Heart right ventricle (tissue), 16 donors: ENCODE data around the gene ADRA2A. TPM values are rescaled to one million over a fixed set of nuclear protein-coding genes. Genes with fewer than 3 reads are reported as not detected.

Experiments used
- ATAC-seq, 8 donors: fragments of 200-7000 bp; cut with Tn5 transposase; one replicate each; pipeline ENCODE4 v1.9.1; 2020; ENCODE audit warnings: mild to moderate bottlenecking in 8 of 8, moderate library complexity in 8 of 8, moderate number of reproducible peaks in 1 of 8
- DNase-seq, 2 donors: peaks; one replicate each; pipeline ENCODE4 v3.0.0-alpha.2; 2020
- H3K27ac ChIP-seq, 10 donors: fragments of 200-600 bp; sonication (generic) in 2 of 10; one replicate each; pipeline versions ENCODE4 v1.5.0 to v1.8.0; 2020 to 2022; ENCODE audit warnings: mild to moderate bottlenecking in 3 of 10
- H3K27me3 ChIP-seq, 7 donors: fragments of 200-600 bp; one replicate each; pipeline ENCODE4 v1.8.0; 2021 to 2022; ENCODE audit warnings: mild to moderate bottlenecking in 2 of 7
- H3K36me3 ChIP-seq, 9 donors: fragments of 200-600 bp; sonication (generic) in 1 of 9; one replicate each; pipeline versions ENCODE4 v1.5.0 to v1.8.0; 2020 to 2022; ENCODE audit warnings: mild to moderate bottlenecking in 2 of 9
- H3K4me1 ChIP-seq, 9 donors: fragments of 200-600 bp; sonication (generic) in 1 of 9; one replicate each; pipeline versions ENCODE4 v1.5.0 to v1.8.0; 2020 to 2022; ENCODE audit warnings: mild to moderate bottlenecking in 4 of 9
- H3K4me3 ChIP-seq, 10 donors: fragments of 200-600 bp; sonication (generic) in 2 of 10; one replicate each; pipeline versions ENCODE4 v1.5.0 to v1.8.0; 2020 to 2022; ENCODE audit warnings: mild to moderate bottlenecking in 7 of 10, moderate library complexity in 2 of 10
- H3K9me3 ChIP-seq, 11 donors: fragments of 200-600 bp in 10 of 11; sonication (generic) in 2 of 11; one replicate each; pipeline versions ENCODE4 v1.5.0 to v1.8.0; 2013 to 2022; ENCODE audit warnings: mild to moderate bottlenecking in 2 of 11, control low read depth in 1 of 11, moderate library complexity in 1 of 11
- WGBS, 2 donors: extraction: QIAGEN DNeasy Blood & Tissue Kit; methylation state at CpG; one replicate each; pipeline ENCODE4 v1.1.7; 2013; ENCODE audit warnings: inconsistent platforms in 1 of 2; 5-methylcytosine and 5-hydroxymethylcytosine counted together
- intact Hi-C, 10 donors: fragments of 100-400 bp; cut with DNase I; formaldehyde crosslinking; loops; one replicate each; pipeline versions ENCODE4 v1.11.1 to v1.14.2; 2022
- polyA plus RNA-seq, 2 donors: library from polyadenylated mRNA; stranded (reverse); fragments of 200-250 nt; gene quantifications; one replicate each; pipeline ENCODE4 v1.2.3, GENCODE V29; 2013
- total RNA-seq, 10 donors: library from RNA; stranded (reverse); fragmentation: NEBNext Ultra II Directional in 3 of 10; extraction: Animal tissue kit (Norgen Biotek cat#: 25700) in 3 of 10; gene quantifications; one replicate each; pipeline versions ENCODE4 v1.2.1 to v1.2.4, GENCODE V29; 2021 to 2023
- TF ChIP-seq, protein P1 (sequence below), 9 donors: fragments of 200-600 bp; sonication (generic) in 2 of 9; IDR thresholded peaks; one replicate each; pipeline versions ENCODE4 v1.5.0 to v1.8.0; 2021 to 2022; ENCODE audit warnings: antibody characterized with exemption in 9 of 9, mild to moderate bottlenecking in 5 of 9, moderate library complexity in 1 of 9
- donor health status: Arrhythmogenic right ventricular cardiomyopathy.
- donor health status: ischemic (EF 13 %, LVEDD 7.1; RV severe dilation, severe dysfunction).
- donor health status: healthy with polysubstance abuse.
- donor health status: DM: no; HTN: yes; CAD: no.
- donor health status: DM: no; HTN: no; CAD: no.
- donor health status: ischemic (EF 25% LVEDD 6.9; RV normal size, moderate dysfunction).
- donor health status: ischemic (EF 25% LVEDD 5.7; RV mildly dilated, moderate dysfunction).
- donor health status: healthy.
- donor health status: DM: yes; HTN: yes; CAD: no.
- donor health status: Ischemic cardiomyopathy.
- donor health status: ischemic (EF 35%, LVEDD 5.7; RV mildly dilated, moderate dysfunction).
- donor health status: nonischemic (EF 11% LVEDD 7.7; RV severe dilation, severe dysfunction).
- donor health status: DM: yes; HTN: yes; CAD: no.
- donor health status: PGD.
- donor health status: ischemic (EF 29% LVEDD 5.4; RV normal size, mild dysfunction).
- donor health status: nonischemic (EF 23%, LVEDD 6.1; RV moderate dilation, normal function).

Gene ADRA2A
- total and polyA plus RNA-seq, 12 donors, result 0.29 to 1.4 (median 0.66) TPM

DNA sequence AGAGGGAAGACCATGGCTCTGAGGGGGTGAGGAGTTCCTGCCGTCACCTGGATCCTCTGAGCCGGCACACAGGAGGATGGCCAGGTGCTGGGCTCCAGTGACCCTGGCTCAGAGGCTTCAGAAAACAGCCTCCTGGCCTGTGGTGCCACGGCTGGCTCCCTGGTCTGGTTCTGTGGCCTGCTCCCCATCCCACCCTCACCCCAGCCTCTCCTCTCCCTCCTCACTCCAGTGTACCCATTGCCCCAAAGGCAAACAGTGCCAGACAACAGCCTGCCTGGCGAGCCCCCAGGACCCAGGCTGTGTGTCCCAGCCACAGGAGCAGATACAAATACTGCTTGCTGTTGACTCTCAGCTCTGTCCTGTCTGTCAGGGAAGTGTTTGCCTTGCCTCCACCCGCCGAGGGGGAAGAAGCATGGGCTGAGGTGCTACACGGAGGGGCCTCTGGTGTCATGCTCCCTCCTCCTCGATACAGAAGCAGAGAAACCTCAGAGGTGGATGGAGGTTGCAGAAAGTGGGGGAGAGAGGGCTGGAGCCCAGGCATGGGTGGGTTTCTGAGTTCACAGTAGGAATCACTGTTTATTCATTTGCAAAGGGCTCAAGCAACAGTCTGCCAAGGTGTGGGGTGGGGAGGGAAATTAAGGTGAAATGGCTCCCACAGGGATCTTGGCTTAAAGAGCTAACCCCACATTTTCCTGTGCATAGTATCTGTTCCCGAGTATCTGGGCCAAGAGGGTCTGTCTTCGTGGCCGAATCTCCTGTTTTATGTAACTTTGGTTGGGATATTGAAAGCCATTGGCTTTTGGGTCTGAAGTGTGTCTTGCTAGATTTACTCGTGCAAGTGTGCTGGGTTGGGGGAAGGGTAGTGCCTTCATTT is 5.5 kb downstream of the ADRA2A start:
- no peaks in the 10 kb centered on the region for H3K9me3 ChIP-seq
- 58 to 59% methylated on average over 12 of the region's 12 CpGs for WGBS, 2 donors
- ATAC-seq (no peak), DNase-seq (no peak)
- intact Hi-C loops, result no loop called here
- peaks cover 14 to 40% (median 25%) of the 10 kb centered on the region in 7 donors for H3K27me3 ChIP-seq
- no peaks in the 10 kb centered on the region for H3K36me3 ChIP-seq
- peaks cover 0 to 18% (median 11%) of the 10 kb centered on the region in 9 donors for H3K4me1 ChIP-seq
- TF ChIP-seq, protein P1, sequence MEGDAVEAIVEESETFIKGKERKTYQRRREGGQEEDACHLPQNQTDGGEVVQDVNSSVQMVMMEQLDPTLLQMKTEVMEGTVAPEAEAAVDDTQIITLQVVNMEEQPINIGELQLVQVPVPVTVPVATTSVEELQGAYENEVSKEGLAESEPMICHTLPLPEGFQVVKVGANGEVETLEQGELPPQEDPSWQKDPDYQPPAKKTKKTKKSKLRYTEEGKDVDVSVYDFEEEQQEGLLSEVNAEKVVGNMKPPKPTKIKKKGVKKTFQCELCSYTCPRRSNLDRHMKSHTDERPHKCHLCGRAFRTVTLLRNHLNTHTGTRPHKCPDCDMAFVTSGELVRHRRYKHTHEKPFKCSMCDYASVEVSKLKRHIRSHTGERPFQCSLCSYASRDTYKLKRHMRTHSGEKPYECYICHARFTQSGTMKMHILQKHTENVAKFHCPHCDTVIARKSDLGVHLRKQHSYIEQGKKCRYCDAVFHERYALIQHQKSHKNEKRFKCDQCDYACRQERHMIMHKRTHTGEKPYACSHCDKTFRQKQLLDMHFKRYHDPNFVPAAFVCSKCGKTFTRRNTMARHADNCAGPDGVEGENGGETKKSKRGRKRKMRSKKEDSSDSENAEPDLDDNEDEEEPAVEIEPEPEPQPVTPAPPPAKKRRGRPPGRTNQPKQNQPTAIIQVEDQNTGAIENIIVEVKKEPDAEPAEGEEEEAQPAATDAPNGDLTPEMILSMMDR (IDR thresholded peaks at IDR 0.05), result no peak
- no peak overlapping the region for H3K4me3 ChIP-seq
- no peak overlapping the region for H3K27ac ChIP-seq

DNA sequence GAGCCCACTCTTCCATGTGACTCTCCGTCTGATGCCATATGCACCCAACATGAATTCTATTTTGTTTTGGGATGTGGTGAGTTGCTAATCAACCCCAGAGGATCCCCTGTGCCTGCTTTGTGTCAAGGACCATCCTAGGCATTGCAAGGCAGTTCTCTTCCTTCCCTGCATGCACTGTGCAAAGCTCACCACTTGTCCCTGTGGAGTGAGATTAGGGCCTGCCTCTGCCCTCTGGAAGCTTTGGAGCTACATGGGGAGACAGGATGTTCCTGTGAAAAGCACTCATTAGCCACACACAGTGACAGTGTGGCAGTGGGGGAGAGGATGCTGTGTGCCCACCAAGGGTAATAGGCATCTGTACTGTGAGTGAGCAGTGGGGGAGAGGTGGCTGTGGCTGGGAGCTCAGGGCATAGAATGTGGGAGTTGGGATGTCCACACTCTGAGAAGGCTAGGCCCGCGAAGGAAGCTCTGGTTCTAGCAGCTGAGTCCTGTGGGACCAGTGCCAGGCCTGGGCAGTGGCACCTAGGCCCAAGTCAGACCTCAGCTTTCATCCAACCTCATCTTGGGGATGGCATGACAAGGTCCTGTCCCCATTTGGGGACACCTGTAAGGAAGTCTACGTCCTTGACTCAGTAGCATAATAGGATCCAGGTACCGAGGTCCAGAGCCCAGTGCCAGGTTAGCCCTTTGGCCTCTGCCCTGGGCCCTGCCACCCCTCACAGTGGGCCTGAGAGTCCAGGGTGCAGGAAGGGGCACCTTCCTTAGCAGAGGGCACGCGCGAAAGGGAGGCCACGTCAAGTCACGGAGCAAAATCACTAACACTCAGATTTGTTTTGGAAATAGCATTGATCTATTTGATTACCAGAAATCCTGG is 6.6 kb downstream of the ADRA2A start:
- no peak overlapping the region for H3K27ac ChIP-seq
- H3K4me3 ChIP-seq, result no peak overlapping the region
- H3K9me3 ChIP-seq, result no peaks in the 10 kb centered on the region
- DNase-seq, result no peak
- TF ChIP-seq, protein P1 (IDR thresholded peaks at IDR 0.05), result no peak
- no peak for ATAC-seq
- intact Hi-C loops, result no loop called here
- WGBS, 2 donors, result 94% methylated on average over 10 of the region's 10 CpGs
- peaks cover 0 to 7% (median 0%) of the 10 kb centered on the region in 9 donors for H3K4me1 ChIP-seq
- H3K36me3 ChIP-seq, result no peaks in the 10 kb centered on the region
- H3K27me3 ChIP-seq, result peaks cover 4 to 28% (median 13%) of the 10 kb centered on the region in 7 donors

DNA sequence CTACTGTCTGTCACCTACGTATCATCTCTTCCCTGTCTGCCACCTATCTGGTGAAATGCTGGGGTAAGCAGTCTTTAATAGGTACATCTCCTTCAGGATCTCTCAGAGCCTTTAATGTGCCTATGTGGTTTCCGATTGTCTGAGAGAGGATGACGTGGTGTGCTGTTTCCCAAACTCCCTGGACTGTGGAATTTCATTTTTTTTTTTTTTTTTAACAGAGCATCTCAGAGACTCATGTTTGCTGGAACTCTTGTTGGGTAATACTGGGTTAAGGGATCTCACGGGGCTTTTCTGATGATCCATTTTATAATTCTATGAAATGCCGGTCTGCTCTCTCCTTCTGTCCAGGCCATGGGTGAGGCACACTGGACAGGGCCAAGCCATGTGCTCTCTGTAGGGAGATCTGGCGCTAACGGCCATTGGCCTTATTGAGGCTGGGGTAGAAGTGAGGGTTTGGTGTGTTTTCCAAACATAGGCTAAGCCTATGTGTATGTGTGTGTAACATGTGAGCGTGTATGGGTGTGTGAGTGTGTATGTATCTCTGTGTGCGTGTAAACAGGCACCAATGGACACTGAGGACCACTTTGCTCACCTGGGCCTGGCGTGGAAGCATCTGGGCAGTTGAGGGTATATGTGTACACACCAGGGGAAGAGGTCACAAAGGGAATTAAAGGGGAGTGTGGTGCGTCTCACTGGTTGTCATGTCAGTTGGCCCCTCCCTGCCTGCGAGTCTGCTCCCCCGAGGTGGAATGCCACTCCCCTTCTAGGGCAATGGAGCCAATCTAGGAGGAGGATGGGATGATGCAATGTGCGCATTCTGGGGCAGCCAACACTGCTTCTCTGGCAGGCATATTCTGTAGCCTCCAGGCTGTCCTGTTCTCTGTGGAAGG is 7.8 kb downstream of the ADRA2A start:
- WGBS, 2 donors, result 83 to 85% methylated on average over 14 of the region's 14 CpGs
- intact Hi-C loops, result no loop called here
- peaks cover 0 to 20% (median 5%) of the 10 kb centered on the region in 7 donors for H3K27me3 ChIP-seq
- no peaks in the 10 kb centered on the region for H3K36me3 ChIP-seq
- H3K27ac ChIP-seq, result no peak overlapping the region
- peak in 2 of 8 donors; percentile 12 to 29 for ATAC-seq
- peaks cover 0 to 2% (median 0%) of the 10 kb centered on the region in 9 donors for H3K4me1 ChIP-seq
- H3K4me3 ChIP-seq, result no peak overlapping the region
- no peaks in the 10 kb centered on the region for H3K9me3 ChIP-seq
- no peak for DNase-seq
- TF ChIP-seq, protein P1 (IDR thresholded peaks at IDR 0.05), result no peak
